NCI-H2227 (cell line): Measurements from ENCODE around the gene MCM3AP.
"Not testable (repeated sequence)": the region's sequence is repeated elsewhere in the genome, so short reads cannot be mapped to it uniquely, and the experiment has no call there.

ENCODE experiments used
- DNase-seq: peaks from one replicate; lab custom pipeline; 2025; ENCODE audit not compliant: unreplicated experiment; lab: John Stamatoyannopoulos, UW

MCM3AP gene

DNA sequence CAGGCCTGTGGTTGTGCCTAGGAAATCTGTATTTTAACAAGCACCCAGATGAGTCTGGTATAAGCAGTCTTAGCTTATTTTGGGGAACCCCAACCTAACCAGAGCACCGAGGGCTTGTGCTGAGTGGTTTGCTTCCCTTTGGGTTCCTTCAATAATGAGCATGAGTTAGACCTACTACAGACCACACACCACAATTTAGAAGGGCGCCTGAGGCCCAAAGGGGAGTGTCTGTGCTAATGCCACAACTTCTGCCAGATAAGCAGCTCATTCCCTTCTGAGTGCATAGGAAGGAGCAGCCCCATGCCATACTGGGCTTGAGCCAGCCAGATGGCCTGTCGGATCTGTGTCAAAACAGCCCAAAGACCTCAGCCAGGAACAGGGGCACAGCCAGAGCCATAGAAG lies 41.5 kb downstream of the MCM3AP start:
- DNase-seq, result no peak

DNA sequence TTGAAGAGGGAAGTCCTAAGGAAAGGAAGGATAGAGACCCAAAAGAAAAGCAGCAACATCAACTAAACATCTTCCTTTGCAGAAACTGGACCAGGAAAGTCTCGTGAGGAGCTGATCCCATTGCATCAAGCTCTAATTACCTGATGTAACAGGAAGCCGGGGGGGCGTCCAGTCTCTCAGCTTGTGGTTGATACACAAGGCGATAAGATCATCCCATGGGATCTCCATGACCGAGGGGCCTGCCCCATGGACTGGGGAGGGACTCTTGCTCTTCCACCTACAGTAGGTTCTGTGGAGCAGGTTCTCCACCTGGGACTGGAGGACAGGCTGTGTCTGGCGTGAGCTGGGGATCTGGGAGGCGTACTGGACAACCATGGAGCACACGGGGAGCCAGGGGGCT lies 42.1 kb downstream of the MCM3AP start:
- DNase-seq, result no peak

DNA sequence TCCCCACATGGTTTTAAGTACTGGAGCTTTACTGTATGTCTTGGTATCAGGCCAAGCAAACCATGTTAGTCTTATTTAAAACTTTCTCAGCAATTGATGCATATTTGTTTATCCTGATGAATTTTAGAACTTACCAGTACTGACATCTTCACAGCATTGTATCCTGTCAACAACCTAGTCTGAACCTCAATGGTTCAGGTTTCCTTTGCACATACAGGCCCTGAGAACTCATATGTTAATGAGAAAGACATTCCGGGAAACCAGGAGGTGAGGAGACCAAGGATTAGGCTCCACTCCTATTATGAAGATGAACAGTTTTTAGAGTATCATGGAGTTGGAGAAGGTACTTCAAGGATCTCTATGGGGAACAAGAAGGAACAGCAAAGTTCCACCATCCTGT lies 43.8 kb downstream of the MCM3AP start:
- not testable (repeated sequence) for DNase-seq

DNA sequence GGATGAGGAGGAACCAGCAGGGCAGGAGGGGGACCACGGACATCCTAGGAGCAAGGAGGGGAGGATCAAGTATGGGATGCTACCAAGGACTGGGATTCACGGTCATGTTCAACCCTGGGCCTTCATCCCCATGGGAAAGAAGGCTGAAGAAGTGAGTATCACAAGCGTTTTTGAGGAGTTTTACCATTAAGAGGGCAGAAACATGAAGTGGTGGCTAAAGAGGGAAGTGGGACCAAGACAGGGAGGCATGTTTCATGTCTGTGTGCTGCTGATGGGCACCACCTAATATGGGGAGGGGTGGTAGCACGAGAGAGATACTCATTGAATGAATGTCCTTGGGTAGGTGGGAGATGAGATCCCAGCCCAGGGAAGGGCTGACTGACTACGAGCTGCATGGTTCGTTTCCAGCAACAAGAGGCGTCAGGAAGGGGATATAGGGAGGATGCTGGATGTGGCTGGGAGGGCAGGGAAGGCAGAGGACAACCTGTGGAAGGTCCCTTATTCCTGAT lies 45.5 kb downstream of the MCM3AP start:
- DNase-seq, result no peak

DNA sequence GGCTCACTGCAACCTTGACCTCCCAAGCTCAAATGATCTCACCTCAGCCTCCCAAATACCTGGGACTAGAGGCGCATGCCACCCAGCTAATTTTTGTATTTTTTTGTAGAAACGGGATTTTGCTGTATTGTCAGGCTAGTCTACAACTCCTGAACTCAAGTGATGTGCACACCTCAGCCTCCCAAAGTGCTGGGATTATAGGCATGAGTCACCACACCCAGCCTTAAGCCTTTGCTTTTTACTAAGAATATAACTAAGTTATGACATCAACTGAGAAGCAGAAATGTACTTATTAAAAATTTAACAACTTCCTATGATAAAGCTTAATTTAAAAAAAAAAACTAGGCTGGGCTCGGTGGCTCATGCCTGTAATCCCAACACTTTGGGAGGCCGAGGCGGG lies 47.9 kb downstream of the MCM3AP start:
- no peak for DNase-seq

DNA sequence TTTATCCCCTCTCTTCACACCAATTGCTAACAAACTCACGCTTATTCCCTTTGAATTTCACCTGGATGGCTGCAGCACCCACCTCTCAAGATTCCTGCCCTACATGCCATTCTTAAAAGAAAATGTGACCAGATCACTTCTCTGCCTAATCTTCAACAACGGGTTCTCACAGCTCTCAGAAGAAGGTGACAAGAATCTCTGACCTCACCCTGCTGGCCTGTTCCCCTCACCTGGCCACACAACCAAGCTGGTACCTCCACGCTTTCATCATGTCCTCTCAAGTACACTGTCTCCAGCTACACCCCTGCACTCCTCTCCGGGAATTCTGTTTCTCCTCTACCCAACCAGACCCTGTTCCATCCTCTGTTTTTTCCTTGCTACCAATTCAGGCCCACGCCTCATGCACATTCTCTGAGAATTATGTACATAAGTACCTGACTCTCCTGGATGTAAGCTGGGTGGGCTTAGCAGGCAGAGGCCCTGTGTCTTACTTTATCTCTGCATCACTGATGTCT lies 50.9 kb downstream of the MCM3AP start:
- no peak for DNase-seq

DNA sequence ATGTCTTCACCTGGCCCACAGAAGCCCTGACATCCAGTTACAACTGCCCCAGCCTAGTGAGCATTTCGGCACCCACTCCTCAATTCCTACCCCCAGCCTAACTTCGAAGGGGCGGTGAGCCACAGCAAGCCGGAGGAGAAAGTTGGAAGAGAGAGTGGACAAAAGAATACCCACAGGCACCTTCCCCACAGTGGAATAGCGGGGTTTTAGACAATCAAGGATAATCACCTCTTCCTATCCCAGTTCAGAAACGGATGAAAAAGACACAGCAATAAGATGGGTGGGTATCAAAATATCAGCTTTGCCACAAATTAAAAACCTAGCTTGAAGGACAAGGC lies 55.5 kb downstream of the MCM3AP start:
- no peak for DNase-seq

DNA sequence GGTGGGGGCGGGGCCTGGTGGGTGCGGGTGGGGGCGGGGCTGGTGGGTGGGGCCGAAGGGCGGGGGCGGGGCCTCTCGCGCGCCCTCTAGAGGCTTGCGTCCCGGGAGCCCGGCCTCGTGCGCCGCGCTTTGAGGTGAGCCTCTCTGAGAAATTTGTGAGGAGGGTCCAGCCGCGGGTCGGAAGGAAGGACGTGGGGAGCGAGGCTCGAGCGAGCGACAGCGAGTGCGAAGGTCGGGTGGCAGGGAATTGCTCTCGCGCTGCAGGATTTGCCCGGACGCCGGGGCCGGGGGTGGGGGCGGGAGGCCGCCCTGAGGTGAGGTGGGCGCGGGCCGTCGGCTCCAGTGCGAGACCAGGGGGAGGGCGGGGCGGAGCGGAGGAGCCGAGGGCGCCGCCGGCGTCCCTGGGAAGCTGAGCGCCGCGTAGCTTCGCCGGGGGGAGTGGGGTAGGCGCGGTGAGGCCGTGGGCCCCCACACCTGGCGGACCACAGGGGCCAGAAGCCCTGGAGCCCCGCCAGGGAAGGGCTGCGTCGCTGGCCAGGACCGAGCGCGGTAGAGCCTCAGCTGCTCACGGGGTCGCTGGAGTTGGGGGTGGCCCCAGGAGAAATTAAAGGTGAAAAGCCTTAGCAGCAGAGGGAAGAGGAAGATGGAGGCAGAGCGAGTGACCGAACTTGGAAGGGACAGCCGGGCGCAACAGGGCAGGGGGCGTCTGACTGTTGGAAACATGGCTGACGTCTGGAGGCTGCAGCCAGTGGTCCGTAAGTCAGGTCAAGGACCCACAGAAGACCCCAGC lies 56.1 kb downstream of the MCM3AP start:
- DNase-seq, result peak; percentile 92

DNA sequence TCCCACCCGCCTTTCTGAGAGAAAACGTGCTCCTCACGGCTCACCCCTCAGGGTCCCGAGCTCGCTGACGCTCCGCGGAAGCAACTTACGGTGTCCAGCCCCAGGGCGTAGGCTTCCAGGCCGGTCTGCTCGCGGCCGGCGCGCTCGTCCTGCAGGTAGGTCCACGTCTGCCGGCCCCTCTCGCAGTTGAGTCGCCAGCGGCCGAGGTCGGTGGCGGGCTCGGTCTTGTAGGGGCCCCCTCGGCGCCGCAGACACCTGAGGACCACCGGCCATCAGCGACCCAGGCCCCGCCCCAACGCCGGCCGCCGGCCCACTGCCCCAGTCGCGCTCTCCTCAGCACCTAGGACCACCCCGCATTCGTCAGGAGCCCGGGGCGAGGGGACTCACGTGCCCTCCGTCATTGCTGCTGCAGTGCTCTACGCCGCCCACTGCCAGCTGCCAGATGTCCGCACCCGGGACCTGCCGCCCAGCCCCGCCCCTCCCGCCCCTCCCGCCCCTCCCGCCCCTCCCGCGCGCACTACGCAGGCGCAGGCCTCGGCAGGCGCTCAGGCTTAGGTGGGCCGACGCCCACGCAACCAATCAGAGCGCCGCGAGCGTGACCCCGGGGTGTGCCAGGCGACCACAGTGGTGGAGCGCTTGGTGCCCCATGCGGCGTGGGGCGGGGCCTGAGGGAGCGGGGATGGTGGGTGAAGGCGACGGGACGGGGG lies 56.9 kb downstream of the MCM3AP start, which contains the start of gene LSS:
LSS (minus strand) TSS at position 430 of the 707 bp plus-strand sequence; CDS start at position 401, 29 bp downstream.
- peak; percentile 98 for DNase-seq

DNA sequence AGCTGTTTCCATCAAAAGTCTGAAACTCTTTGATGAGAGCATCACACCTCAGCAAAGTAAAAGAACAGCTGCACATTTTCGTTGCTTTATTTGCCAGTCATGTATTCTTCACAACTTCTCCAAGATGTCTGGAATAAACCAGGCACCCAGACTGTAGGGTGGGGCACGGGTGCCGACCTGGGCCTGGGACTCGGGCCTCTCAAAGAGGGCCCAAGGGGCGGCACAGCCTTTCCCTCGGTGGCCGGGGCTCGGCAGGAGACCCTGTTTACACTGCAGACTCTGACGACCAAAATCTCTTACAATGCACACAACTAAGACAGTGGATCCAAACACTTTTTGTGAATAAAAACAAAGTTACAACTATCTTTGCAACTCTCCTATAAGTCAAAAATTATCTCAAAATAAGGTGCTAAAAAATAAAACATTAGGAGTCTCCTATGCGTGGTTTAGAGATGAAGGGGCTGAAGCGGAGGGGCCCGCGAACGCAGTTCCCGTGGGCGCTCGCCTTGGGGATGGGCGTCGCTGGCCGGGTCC lies 57.5 kb downstream of the MCM3AP start:
- no peak for DNase-seq

DNA sequence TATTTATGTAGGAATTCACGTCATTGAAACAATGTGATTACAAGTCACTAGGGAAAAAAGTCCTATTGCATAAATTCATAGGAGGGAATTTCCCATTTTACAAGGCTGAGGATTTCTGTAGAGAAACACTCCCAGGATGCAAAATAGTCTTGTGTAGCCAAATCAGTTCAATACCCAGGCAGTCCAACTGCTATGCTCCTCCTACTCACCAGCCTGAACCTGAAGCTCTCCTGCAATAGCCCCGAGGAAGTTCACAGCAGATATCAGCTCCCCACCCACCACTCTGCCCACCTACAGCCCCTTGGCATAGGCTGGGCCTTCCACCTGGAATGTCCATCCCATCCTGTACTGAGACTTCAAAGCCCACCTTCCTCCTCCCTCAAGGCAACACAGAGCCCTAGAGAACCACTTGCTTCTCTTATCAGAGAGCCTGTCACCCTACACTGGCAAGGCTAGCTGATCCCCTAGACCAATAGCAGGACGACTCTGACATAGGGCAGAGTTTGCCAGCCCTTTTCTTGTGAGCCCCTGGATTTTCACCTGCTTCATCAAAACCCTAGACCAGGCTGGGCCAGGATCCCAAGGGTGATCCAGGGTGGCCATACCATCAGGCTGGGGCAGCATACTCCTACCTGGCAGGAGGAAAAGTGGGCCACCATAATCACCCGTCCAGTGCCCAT lies 58.4 kb downstream of the MCM3AP start:
- peak; percentile 13 for DNase-seq

DNA sequence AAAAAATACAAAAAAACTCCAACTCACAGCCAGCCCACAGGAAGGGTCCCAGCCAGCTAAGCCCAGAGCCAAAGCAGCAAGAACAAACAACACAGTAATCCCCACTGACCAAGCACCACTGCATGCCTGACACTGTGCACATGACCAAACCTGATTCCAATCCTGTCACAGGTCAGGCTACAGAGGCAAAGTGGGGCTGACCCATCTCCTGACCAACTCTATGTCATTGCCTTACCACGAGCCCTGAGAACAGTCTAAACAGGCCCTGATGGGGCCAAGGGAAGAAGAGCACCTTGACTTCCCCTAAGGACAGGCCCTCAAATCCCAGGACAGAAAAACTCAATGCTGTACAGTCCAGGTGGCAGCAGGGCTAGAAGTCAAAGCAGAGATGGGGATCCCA lies 59.3 kb downstream of the MCM3AP start:
- no peak for DNase-seq

DNA sequence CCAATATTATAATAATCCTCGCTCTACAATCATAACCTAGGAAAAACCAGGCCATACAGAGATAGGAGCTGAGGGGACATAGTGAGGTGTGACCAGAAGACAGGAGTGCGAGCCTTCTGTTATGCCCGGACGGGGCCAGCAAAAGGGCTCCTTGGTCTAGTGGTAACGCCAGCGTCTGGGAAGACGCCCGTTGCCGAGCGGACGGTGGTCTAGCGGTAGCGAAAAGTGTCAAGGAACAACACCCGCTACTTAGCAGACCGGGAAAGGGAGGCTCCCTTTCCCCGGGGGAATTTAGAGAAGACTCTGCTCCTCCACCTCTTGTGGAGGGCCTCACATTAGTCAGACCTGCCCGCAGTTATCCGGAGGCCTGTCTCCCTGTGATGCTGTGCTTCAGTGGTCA lies 61.8 kb downstream of the MCM3AP start:
- not testable (repeated sequence) for DNase-seq

DNA sequence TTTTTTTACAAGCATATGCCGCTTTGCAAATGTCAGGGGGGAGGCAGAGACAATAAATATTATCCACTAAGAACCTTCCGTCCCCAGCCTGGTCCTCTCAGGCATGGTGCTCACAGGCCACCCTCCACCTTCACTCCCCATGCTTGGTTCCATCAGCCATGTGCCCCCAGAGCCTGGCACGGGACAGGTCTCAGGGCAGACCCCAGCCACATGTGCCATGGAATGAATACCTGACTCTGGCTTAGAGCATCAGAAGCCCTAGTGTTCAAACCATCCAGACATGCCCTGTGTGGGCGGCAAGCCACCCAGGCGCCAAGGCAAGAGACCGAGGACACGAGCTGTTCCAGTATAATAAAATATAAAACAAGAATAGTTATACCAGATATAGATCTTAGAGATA lies 62.2 kb downstream of the MCM3AP start:
- DNase-seq, result no peak

DNA sequence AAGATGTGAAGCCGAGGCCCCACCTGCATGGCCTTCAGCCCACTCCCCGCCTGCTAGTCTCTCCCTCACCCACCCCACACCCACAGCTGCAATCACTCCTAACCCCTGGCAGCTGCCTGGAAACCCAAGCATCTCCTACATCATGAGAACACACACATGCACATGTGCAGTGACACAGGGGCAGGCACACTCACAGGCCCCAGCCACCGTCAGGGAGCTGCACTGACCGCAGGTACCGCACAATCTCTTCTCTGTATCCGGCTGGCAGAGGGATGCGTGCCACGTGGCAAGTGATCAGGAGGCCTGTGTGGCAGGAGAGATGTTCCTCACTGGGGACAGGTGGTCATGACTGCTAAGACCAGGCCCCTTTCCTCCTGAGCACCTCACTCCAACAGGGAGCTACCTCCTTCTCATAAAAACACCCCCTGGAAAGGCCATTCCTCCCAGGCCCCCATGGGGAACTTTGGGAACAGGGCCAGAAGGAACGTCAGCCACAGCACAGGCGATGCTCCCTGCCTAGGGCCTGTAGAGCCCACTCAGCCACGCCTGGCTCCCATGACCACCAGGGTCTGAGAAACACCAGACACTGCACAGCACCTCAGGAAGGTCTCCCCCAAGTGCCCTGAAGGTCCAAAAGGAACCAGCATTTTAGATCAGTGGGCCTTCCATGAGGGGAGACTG lies 62.8 kb downstream of the MCM3AP start:
- no peak for DNase-seq

DNA sequence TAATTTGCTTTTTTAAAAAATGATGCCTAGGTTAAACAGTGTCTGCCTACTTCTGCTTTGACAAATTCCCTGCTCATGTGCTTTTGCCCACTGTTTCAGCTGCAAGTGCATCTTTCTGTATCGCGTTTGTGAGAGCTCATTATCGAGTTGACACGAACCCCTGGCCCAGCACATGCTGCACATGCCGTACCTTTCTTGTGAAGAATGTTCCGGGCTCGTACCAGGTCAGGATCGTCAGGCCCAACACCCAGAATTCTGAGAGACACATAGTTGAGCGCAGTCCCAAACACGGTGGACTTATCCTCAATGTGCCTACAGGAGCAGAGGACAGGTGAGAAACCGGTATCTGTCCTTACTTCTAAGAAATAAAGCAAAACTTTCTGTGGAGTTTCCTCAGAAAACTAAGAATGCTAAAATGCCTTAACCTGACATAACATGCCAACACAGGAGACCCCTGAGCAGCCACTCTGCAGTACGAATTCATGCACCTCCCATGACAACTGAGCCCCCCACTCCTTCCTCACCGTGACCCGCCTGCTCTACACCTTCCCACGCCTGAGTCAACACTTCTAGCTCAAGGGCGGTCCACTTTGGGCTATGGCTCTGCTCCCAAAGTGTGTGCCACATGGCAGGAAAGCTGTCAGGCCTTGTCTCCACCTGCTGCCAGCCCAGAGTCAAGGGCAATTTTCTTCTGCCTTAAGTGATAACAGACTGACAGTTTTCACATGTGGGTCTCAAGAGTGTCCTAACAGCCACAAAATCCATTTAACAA lies 63.6 kb downstream of the MCM3AP start:
- DNase-seq, result no peak

DNA sequence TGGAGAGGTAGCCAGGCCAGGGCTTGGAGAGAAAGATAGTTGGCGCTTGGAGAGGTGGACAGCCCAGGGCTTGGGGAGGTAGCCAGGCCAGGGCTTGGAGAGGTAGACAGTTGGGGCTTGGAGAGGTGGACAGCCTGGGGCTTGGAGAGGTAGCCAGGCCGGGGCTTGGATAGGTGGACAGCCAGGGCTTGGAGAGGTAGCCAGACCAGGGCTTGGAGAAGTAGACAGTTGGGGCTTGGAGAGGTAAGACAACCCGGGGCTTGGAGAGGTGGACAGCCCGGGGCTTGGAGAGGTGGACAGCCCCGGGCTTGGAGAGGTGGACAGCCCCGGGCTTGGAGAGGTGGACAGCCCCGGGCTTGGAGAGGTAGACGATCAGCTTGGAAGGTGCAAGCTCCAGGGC lies 64.6 kb downstream of the MCM3AP start:
- no peak for DNase-seq

DNA sequence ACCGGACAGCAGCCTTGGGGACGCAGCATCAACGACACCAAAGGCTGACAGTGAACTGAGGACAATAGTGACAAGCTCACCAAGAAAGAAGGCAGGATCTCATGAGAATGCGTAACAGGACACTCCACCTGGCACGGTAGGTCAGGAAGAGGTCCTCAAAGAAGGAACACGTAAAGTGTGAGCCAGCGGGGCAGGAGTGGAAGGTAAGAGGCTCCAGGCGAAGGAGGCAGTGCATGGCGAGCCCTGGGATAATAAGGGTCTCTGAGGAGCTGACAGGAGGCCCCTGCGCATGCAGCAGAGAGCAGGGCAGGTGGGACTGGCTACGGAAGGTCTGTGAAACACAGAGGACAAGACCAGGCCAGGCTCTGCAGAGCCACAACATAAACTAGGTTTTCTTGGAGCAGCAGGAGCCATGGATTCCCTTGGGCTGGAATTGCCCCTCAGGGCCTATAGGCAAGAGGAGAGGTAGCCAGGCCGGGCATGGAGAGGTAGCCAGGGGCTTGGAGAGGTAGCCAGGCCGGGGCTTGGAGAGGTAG lies 65.1 kb downstream of the MCM3AP start:
- DNase-seq, result no peak

DNA sequence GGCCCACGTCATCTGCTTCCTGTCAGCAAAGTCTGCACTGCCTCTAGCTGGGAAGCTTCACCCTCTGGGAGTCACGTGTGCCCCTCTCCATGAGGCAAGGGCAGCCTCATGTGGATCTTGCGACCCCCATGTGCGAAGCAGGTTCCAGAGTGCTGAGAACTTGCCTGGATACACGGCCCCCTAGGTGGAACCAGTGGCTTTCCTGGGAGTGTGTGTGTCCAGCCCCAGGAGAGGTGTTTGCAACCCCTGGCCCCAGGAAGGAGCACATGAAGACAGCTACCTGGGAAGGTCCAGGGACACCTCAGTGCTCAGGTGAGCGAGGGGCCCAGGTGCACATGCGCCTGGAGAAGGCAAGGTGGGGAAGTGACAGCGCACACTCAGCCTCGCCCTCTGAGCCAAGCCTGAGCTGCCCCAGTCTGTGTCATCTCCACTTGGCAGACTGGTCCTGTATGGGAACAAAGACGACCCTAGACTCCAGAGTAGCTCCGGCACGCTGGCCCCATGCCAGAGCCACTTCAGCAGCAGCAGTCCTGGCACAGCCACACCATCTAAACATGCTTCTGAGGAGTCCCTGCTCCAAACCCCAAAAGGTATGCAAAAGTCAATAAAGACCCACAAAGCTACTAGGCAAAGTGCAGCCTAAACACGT lies 65.7 kb downstream of the MCM3AP start:
- no peak for DNase-seq
